ENCODE data around the gene CDC20B.

The CDC20B gene

DNA sequence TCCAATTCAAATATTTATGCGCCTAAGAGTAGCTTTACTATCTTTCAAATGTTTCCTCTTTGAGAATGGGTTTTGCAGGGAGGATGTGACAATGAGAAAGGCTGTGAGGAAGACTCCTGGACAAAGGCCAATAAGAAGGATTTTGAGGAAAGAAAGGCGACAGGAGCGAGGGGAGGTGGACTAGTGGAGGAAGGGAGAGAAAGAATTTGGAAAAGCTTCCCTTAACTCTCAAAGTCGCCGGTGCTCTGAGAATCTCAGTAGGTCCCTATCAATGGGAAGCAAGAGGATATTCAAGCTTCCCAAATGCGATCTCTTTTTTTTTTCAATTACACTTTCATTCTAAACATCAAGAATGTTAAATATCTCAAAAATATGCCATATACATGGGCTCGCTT lies 2.8 kb upstream of the CDC20B start:
- peak; percentile 14 for DNase-seq (ENCODE audit: low spot score)
- TF ChIP-seq, protein P1, sequence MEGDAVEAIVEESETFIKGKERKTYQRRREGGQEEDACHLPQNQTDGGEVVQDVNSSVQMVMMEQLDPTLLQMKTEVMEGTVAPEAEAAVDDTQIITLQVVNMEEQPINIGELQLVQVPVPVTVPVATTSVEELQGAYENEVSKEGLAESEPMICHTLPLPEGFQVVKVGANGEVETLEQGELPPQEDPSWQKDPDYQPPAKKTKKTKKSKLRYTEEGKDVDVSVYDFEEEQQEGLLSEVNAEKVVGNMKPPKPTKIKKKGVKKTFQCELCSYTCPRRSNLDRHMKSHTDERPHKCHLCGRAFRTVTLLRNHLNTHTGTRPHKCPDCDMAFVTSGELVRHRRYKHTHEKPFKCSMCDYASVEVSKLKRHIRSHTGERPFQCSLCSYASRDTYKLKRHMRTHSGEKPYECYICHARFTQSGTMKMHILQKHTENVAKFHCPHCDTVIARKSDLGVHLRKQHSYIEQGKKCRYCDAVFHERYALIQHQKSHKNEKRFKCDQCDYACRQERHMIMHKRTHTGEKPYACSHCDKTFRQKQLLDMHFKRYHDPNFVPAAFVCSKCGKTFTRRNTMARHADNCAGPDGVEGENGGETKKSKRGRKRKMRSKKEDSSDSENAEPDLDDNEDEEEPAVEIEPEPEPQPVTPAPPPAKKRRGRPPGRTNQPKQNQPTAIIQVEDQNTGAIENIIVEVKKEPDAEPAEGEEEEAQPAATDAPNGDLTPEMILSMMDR (IDR thresholded peaks at IDR 0.05; ENCODE audit: extremely low read depth, missing control alignments) = no peak

DNA sequence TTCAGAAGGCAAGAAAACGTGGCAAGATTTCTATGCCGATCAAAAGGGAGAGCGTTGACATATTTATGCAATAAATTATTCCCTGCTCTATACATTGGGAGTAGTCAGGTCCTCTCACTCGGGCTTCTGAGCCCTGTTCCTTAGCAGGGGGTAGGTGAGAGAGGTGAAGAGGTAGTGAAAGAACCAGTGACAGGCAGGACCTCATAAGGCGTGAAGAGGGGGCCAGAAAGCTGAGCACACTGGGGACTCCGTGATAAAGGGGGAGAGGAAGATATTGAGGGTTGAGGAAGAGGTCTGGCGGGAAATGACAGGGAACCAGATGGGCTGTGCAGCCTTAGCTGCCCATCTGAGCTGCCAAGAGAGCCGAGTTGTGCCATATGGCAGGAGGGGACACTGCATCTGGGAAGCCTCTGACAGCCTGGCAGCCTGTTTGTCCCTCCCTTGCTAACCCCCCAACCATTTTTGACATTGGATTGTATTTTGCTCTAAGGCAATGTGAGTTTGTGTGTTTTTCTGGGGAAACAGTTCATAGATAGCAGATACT lies 782 bp upstream of the CDC20B start:
- TF ChIP-seq, protein P1 (IDR thresholded peaks at IDR 0.05; ENCODE audit: extremely low read depth, missing control alignments) = no peak
- DNase-seq (ENCODE audit: low spot score) = peak; percentile 44

DNA sequence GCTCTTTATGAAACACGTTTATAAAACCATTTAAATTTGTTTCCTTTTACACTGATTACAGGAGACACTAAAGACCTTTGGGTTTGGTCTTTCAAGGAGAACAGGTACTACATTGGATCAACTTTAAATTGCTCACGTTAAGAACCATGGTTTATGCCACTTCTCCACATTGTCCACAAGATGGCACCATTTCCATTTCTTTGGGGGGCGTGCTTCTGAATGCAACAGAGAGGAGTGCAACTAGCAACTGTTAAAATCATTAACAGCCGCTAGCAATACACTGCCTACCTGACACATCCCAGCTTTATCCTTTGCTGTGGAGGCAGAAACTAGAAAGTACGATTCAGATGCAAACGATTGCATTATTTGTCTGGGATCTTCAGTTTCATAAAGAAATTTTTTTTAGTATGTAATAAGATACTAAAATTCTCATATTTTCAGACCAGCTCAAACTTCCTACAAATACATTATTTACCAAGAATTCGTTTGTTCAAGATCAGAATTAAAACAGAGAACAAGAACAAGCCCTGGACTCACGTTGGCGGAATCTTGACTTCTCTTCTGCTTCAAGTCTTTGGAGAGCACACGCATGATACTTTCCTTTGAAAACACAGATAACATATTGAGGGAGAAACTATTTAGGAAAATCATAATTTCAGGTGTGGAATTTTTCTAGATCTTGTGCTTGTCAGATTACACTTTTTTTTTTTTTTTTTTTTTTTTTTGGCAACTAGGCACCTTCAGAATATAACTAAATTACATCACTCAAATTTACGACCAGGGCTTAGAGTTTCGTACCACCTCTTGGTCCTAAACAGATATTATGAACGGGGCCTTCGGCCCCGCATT lies 702 bp downstream of the CDC20B start:
- DNase-seq (ENCODE audit: low spot score) = peak; percentile 89
- TF ChIP-seq, protein P1 (IDR thresholded peaks at IDR 0.05; ENCODE audit: extremely low read depth, missing control alignments) = peak; percentile 72

DNA sequence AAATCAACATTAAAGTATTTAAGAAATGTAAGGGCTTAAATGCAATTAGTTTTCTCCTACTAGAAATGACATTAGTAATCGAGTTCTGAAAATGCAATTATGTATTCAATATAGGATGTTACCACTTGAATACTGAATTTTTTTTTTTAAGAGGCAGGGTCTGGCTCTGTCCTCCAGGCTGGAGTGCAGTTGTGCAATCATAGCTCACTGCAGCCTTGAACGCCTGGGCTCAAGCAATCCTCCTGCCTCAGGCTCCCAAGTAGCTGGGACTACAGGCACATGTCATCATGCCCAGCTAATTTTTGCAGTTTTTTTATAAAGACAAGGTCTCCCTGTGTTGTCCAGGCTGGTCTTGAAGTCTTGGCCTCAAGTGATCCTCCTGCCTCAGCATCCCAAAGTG lies 1.5 kb downstream of the CDC20B start:
- TF ChIP-seq, protein P1 (IDR thresholded peaks at IDR 0.05; ENCODE audit: extremely low read depth, missing control alignments) = no peak
- DNase-seq (ENCODE audit: low spot score) = no peak

DNA sequence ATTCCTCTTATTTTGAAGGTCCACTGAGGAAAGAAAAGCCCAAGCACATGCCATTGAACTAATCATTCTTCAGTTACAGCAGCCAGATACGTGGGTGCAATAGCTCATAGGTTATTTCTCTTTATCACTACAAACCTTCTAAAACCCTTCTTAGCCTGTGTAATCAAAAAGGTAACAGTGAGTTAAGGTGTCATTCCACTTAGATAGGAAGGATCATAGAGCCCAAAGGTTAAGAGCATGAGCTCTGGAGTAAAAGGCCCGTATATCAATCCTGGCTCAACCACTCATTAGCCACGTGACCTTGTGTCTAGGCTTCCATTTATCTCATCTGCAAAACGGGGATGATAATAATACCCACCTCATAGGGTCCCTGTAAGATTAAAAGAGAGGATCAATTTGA lies 10.3 kb downstream of the CDC20B start:
- TF ChIP-seq, protein P1 (IDR thresholded peaks at IDR 0.05; ENCODE audit: extremely low read depth, missing control alignments) = no peak
- DNase-seq (ENCODE audit: low spot score) = no peak

DNA sequence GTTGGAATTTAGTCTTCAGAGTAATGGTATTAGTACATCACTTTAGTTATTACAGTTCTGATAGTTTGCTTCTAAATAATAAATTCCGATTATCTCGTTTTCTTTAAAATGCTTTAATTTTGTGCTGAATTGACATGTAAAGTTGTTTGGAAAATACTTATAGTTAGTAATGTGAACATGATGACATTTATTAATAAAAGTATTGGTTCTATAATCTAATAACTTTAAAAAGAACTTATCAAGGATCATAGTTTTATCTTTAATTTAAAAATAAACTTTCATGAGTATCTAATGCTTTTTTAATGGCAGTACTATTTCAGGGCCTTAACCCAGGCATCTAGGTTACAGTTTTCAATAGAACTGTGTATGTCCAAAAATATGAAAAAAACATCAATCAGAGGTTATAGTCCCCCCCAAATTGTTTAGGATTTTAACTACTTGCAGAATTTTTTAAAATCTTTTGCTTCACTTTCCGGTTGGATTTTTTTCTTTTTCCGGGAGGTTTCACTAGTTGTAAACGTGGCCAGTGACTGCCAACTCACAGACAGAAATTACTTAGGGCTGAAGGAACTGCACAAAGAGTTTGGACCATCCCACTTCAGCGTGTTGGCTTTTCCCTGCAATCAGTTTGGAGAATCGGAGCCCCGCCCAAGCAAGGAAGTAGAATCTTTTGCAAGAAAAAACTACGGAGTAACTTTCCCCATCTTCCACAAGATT lies 12.3 kb downstream of the CDC20B start:
- DNase-seq (ENCODE audit: low spot score) = no peak
- TF ChIP-seq, protein P1 (IDR thresholded peaks at IDR 0.05; ENCODE audit: extremely low read depth, missing control alignments) = no peak
